ENCODE results near the gene GLYATL1.
"Not testable (repeated sequence)": the region's sequence is repeated elsewhere in the genome, so short reads cannot be mapped to it uniquely, and the experiment has no call there.

The GLYATL1 gene

GRCh38 chr11:58968251-58968711 lies 29.0 kb downstream of the GLYATL1 start:
- no peak for DNase-seq
- in situ Hi-C loops (cut with MboI; ENCODE audit: low pct_unique_long_range_greater_than_20kb, low sequenced_read_pairs) = no loop called here

GRCh38 chr11:58977470-58977869 lies 38.2 kb downstream of the GLYATL1 start:
- in situ Hi-C loops (cut with MboI; ENCODE audit: low pct_unique_long_range_greater_than_20kb, low sequenced_read_pairs) = no loop called here
- DNase-seq = no peak

- in situ Hi-C loops (cut with MboI; ENCODE audit: low pct_unique_long_range_greater_than_20kb, low sequenced_read_pairs) = no loop called here
- DNase-seq = no peak
Observed at GRCh38 chr11:58979222-58979621, 39.9 kb downstream of the GLYATL1 start.

- in situ Hi-C loops (cut with MboI; ENCODE audit: low pct_unique_long_range_greater_than_20kb, low sequenced_read_pairs) = no loop called here
- no peak for DNase-seq
Observed at GRCh38 chr11:58980159-58980843, 41.0 kb downstream of the GLYATL1 start.

GRCh38 chr11:58992489-58992888 lies 53.2 kb downstream of the GLYATL1 start:
- in situ Hi-C loops (cut with MboI; ENCODE audit: low pct_unique_long_range_greater_than_20kb, low sequenced_read_pairs) = no loop called here
- no peak for DNase-seq

- DNase-seq = no peak
- in situ Hi-C loops (cut with MboI; ENCODE audit: low pct_unique_long_range_greater_than_20kb, low sequenced_read_pairs) = no loop called here
Observed at GRCh38 chr11:58994171-58994570, 54.9 kb downstream of the GLYATL1 start.

GRCh38 chr11:58998480-58999290 lies 59.4 kb downstream of the GLYATL1 start:
- in situ Hi-C loops (cut with MboI; ENCODE audit: low pct_unique_long_range_greater_than_20kb, low sequenced_read_pairs) = no loop called here

GRCh38 chr11:58999291-58999680 lies 60.0 kb downstream of the GLYATL1 start:
- DNase-seq = no peak
- in situ Hi-C loops (cut with MboI; ENCODE audit: low pct_unique_long_range_greater_than_20kb, low sequenced_read_pairs) = no loop called here

More at GRCh38 chr11:58998480-58999290, 59.4 kb downstream of the GLYATL1 start:
- no peak for DNase-seq

GRCh38 chr11:59000003-59000402 lies 60.7 kb downstream of the GLYATL1 start:
- DNase-seq = no peak
- in situ Hi-C loops (cut with MboI; ENCODE audit: low pct_unique_long_range_greater_than_20kb, low sequenced_read_pairs) = no loop called here

- in situ Hi-C loops (cut with MboI; ENCODE audit: low pct_unique_long_range_greater_than_20kb, low sequenced_read_pairs); DNase-seq: not testable (repeated sequence)
Observed at GRCh38 chr11:59002006-59002405, 62.7 kb downstream of the GLYATL1 start.
